Activated effector memory CD4-positive, alpha-beta T cell treated with anti-CD3 and anti-CD28 coated beads, Interleukin-2, amount 50 U/mL, for 16 hours (primary cell): Measurements from ENCODE around the gene ACE.

Source experiments
- DNase-seq: peaks from one replicate; pipeline ENCODE4 v3.0.0-alpha.2; 2020

Gene ACE

DNA sequence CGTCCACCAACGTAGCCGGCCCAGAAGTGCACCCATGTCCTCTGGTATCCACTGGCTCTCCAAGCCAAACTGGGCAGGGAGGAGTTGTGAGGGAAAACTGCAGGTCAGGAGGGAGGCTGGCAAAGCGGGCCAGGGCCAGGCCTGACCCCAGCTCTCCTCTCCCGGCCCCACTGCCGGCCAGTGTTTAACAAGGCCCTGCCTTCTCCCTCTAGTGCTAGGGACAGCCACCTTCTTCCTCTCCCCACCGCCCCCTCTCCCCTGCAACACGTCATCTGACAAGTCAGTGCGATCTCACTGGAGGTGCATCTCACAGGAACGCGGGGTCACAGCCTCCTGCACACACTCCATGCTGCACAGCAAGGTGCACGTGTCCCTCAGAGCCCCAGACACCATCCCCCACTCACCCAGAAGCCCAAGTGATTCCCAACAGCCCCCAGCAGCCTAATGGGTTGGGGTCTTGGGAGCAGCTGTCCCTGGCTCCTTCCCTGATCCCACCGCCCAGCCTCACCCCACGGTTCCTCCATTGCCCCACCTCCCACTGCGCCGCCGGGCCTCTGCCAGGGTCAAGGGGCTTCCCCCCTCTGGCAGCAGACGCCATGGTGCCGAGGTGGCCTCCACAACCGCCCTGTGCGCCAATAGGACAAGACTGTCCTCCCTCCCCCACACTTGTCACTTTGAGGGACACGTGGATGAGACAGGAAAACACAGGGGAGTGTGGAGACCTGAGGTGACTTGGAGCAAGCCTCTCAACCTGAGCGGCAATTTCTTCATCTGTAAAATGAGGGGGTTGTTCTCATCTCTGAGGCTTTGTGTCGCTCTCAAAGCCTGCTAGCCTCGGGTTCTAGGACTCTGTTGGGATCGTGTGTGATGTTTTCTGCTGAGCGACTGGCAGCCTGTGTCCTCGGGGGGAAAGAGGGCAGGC, 1.1 kb upstream of the ACE start:
- no peak for DNase-seq

DNA sequence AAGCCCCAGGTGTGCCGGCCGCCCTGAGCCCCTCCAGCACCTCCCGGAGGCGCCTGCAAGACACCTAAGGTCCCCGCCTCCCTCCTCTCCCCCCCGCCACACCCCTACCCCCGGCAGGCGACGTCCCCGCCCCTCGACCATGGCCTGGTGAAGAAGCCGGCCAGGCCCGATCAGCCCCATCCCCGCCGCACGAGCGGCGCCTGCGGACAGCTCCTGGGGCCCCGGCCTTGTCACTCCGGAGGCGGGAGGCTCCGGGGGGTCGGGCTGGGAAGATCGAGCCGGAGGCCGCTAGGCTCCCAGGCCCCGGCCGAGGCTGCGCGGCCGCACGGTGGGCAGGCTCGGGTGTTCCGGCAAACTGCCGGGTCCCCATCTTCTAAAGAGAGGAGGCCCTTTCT, 405 bp upstream of the ACE start:
- DNase-seq, result no peak

DNA sequence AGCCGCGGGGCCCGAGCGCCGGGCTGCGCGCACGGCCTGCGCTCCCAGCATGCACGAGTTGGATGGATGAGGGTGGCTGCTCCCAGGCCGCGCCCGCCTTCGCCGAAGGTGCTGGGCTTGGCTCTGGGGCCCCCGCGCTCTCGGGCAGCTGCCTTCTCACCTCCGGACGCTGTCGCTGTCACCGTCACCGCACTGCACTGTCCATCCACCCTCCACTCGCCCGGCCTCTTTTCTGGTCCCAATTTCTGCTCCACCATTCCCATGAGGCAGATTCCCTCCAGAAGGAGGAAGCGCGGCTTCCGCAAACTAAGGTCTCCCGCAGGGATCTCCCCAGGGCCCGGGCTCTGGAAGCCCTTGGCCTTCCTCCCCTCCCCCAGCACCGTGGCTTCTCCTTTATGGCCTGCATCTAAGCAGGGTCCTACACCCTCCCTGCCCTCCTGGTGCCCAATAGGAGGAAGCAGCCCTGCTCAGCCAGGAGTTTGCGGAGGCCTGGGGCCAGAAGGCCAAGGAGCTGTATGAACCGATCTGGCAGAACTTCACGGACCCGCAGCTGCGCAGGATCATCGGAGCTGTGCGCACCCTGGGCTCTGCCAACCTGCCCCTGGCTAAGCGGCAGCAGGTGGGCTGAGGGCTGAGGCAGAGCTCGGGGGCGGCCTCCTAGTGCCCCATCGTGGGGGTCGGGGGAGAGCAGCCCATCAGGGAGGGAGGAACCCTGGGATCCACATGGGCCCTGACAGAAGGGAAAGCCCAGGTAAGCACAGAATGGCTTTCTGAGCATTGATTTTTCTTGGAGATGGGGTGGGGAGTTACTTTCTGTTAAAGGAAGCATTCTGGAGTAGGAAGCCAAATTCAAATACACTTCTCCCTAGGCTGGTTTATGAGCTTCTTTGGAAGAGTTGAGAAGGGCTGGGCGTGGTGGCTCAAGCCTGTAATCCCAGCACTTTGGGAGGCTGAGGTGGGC, 899 bp downstream of the ACE start:
- DNase-seq, result no peak

DNA sequence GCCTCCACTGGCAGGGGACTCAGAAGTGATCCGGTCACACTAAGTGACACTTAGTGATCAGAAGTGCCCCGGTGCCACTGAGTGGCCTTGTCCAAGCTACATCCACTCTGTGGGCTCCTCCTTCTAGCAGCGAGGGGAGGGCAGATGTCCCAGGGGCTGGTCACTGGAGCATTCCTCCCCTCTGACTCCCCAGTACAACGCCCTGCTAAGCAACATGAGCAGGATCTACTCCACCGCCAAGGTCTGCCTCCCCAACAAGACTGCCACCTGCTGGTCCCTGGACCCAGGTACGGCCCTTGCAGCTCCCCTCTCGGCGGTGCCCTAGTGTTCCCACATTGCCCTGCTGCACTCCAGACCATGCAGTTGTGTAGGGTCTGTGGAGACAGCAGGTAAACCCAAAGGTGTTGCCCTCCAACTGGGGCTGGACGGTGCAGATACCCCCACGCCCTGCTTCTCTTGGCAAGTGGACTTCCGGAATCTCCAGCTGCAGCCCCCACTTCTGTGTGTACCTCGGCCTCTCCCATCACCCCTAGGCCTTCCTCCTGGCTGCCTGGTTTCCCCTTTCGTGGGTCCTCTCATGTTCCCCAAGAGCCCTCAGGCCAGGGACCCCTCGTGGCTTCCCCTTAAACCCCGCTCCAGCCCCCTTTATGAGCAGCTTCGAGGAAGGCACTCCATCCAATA, 2.1 kb downstream of the ACE start:
- peak; percentile 91 for DNase-seq

DNA sequence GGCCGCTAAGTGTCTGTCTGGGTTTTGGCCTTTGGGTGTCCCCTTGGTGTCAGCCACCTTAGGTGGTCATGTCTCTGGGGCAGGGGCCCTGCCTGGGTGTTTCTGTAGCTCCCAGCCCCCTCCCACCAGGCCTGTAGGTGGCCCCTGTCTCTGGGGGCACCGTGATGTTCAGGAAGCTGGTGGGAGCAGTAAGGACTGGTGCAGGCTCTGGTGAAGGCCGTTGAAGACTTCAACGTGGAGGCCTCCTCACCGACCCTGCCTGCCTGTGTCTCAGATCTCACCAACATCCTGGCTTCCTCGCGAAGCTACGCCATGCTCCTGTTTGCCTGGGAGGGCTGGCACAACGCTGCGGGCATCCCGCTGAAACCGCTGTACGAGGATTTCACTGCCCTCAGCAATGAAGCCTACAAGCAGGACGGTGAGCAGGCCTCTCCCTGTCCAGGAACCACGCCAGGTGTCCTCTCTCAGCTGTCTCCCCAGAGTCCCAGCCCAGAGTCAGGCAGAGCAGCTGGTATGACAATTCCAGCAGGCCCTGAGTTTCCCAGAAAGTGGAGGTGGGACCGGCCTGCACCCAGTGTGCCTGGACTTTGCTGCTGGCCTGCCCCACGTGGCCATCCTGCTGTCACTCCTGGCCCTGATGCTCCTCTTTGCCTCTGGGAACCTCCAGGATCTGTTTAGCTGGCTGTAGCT, 2.8 kb downstream of the ACE start:
- no peak for DNase-seq

DNA sequence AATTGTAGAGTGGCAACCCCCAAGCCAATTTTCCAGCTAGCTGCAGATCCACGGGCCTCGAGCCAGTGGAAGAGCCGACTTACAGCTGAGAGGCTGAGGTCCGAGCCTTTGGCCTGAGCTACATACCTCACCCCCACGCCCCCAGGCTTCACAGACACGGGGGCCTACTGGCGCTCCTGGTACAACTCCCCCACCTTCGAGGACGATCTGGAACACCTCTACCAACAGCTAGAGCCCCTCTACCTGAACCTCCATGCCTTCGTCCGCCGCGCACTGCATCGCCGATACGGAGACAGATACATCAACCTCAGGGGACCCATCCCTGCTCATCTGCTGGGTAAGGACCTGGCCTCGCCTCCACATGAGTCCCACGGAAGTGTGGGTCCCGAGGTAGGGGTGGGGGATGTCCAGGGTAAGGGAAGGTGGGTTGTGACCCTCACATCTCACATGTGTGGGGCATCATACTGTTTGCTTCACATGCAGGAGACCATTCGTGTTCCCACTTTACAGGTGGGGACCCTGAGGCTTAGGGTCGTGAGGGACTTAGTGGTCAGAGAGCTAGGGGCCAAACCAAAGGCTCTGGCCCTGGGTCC, 3.4 kb downstream of the ACE start:
- no peak for DNase-seq

DNA sequence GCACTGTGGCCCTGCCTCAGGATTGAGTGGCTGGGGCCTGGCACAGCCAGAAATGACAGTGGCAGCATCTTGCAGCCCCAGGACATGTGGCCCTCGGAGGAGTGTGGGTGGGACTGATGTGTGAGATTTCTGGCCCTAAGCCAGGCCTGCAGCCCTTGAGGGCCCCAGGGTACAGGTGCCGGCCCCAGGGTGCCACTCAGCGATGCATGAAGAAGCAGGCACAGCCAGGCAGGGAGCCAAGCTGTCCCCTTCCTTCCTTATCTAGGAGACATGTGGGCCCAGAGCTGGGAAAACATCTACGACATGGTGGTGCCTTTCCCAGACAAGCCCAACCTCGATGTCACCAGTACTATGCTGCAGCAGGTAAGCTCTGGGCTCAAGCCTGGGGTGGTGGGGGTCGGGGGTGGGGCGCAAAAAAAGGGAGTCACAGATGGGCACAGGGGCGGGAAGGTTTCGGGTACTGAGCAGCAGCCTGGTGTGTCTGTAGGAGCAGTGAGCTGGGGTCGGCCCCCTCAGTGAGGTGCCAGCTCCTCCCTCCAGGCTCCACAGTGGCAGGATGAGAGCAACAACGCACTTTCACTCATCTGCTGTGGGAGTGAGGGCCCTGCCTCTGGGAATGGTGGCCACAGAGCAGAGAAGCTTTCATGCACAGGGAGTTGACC, 4.1 kb downstream of the ACE start:
- no peak for DNase-seq

DNA sequence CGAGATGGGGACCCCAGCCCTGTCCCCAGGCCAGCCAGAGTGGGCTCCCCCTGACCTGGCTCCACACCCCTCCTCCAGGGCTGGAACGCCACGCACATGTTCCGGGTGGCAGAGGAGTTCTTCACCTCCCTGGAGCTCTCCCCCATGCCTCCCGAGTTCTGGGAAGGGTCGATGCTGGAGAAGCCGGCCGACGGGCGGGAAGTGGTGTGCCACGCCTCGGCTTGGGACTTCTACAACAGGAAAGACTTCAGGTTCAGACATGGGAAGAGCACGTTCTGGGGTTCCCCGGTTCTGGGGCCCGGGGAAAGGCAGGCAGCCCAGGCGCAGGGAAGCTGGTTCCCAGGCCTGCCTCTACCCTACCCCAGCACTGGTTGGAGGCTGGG, 4.6 kb downstream of the ACE start:
- DNase-seq, result no peak

DNA sequence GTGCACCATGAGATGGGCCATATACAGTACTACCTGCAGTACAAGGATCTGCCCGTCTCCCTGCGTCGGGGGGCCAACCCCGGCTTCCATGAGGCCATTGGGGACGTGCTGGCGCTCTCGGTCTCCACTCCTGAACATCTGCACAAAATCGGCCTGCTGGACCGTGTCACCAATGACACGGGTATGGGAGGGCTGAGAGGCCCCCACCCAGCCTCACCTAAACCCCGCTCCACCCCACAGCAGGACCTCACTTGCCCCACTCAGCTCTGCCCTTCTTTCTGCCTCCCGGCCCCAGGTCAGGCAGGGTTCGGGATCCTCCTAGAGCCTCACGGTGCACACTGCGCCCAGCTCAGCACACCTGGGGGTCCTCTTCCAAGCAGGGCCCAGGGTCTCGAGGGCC, 5.6 kb downstream of the ACE start:
- no peak for DNase-seq

DNA sequence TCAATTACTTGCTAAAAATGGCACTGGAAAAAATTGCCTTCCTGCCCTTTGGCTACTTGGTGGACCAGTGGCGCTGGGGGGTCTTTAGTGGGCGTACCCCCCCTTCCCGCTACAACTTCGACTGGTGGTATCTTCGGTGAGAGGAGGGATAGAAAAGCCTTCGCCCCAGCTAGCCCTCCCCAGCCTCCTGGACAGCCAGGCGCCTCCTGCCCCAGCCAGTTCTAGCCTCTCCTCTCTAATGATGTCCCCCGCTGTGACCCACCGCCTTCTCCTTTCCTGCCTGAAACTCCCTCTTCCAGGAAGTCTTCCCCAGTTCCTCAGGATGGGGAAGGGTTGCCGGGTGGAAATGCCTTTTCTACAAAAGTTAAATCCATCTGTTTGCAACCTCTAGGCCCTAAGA, 6.2 kb downstream of the ACE start:
- DNase-seq, result no peak

DNA sequence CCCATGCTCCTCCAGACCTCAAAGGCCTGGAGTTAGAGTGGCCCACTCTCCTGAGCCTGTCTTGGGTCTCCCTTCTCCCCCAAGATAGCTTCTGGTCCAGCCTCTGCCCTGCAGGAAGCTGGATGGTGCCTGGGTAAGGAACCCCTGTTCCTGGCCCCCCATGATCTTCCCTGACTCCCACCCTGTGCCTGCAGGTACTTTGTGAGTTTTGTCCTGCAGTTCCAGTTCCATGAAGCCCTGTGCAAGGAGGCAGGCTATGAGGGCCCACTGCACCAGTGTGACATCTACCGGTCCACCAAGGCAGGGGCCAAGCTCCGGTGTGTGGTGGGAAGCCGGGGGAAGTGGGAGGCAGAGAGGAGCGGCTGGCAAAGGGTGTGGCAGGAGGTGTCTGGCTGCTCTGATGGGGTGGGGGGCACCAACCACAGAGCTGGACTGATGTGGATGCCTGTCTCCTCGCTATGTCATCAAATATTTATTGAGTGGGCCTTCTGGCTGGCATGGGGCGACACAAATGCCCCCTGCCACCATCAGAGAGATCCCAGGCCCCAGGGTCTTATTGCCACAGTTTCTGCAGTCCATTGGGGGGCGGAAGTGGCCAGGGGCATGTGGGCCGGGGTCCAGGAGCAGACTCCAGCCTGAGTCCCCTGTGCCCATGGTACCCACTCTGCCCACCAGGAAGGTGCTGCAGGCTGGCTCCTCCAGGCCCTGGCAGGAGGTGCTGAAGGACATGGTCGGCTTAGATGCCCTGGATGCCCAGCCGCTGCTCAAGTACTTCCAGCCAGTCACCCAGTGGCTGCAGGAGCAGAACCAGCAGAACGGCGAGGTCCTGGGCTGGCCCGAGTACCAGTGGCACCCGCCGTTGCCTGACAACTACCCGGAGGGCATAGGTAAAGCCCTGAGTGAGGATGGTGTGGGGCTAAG, 7.1 kb downstream of the ACE start:
- no peak for DNase-seq

DNA sequence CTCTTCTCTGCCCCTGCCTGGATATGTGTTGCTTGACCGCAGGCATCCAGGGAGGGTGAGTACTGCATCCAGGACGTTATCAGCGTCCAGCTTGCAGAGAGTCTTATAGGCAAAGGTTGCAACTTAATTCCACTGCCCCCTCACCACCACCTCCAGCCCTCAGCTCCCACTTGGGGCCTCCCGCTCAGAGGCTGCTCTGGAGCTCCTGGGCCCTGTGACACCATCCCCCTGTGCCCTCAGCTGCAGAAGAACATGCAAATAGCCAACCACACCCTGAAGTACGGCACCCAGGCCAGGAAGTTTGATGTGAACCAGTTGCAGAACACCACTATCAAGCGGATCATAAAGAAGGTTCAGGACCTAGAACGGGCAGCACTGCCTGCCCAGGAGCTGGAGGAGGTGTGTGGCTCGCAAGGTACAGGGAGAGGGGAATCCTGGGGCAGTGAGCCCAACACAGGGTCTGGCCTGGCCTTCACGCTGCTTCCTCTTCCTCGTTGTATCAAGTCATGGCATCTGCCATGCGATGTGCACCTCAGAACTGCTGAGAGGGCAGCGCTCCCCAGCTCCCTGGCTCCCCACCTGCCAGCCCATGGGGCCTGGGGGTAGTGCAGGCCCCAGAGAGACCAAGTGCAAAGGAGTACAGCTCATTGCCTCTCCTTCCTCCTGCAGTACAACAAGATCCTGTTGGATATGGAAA, 9.6 kb downstream of the ACE start:
- no peak for DNase-seq

DNA sequence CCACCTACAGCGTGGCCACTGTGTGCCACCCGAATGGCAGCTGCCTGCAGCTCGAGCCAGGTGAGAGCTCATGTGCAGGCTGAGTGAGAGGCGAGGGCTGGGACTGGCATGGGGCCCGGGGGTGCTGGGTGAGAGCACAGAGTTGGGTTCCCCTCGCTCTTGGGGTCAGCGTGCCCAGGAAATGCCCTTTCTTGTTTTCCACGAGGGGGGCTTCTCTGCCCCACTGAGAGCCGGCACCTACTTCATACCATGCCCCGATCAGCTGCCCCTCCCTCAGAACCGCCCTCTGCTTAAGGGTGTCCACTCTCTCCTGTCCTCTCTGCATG, 10.1 kb downstream of the ACE start:
- DNase-seq, result no peak

DNA sequence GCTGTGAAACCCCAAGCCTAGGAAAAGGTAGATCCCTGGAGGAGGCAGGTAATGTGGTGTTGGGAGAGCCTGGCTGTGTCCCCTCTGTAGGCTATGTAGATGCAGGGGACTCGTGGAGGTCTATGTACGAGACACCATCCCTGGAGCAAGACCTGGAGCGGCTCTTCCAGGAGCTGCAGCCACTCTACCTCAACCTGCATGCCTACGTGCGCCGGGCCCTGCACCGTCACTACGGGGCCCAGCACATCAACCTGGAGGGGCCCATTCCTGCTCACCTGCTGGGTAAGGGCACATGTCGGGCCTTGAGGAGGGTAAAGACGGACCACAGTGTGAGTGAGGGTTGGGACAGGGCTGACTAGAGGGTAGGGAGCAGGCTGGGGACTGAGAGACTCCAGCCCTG, 12.0 kb downstream of the ACE start:
- no peak for DNase-seq

DNA sequence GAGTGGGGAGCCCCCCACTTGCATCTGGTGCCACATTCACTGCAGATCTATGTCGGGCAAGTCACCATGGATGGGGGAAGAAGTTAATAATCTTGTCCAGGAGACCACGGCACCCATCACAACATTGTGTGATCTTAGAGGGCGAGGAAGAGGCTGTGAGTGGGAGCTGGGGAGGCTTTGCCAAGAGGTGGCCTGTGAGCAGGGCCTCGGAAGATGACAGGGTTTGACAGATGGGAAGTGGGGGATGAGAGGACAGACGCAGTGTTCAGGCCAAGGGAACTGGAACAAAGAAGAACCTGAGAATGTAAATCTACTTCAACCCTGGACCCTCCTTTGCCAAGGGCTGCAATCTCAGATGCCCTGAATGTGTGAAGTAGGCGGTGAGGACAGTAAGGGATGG, 12.4 kb downstream of the ACE start:
- DNase-seq, result no peak

DNA sequence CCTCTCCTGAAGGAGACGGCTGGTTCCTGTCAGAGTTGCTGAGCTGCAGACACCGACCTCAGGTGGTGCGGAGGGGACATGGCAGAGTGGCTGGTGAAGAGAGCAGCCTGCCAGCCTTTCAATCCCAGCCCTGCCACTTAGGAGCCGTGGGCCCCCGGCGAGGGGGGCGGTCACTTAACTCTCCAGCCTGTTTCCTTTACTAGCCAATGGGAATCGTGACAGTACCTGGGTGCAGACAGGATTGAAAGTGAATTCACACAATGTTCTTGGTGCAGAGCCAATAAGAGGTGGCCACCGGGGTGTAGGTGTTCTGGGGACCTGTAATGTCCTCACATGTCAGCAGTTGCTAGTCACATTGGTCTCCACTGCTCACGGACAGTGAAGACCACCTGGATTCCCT, 13.5 kb downstream of the ACE start:
- no peak for DNase-seq

DNA sequence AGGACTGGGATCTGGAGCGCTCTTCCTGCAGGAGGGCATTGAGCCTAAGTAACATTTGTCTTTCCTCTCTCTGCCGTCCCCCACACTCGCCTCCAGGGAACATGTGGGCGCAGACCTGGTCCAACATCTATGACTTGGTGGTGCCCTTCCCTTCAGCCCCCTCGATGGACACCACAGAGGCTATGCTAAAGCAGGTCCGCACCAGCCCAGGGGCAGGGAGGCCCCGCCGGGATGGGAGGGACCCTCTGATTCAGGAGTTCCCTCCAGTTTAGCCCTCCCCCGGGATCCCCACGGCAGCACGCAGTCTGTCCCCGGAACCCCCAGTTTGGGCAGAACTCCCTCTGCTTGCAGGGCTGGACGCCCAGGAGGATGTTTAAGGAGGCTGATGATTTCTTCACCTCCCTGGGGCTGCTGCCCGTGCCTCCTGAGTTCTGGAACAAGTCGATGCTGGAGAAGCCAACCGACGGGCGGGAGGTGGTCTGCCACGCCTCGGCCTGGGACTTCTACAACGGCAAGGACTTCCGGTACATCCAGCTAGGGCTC, 14.1 kb downstream of the ACE start:
- DNase-seq, result no peak

DNA sequence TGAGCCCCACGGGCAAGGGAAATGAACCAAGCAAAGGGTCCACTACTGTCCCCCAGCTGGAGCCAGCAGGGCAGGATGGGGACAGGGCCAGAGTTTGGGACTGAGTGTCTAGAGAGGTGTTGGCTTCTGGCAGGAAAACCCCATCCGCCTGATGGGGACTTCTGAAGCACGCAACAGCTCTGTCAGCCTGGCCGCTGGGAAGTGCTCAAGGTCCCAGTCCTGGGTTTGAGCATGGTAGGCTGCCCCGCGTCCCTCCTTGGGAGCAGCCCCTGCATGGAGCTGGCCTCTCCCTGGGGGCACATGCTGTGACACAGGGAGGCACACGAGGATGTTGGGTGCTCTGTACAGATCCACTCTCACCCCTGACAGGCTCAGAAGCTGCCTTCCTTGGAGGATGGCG, 14.6 kb downstream of the ACE start:
- DNase-seq, result no peak

DNA sequence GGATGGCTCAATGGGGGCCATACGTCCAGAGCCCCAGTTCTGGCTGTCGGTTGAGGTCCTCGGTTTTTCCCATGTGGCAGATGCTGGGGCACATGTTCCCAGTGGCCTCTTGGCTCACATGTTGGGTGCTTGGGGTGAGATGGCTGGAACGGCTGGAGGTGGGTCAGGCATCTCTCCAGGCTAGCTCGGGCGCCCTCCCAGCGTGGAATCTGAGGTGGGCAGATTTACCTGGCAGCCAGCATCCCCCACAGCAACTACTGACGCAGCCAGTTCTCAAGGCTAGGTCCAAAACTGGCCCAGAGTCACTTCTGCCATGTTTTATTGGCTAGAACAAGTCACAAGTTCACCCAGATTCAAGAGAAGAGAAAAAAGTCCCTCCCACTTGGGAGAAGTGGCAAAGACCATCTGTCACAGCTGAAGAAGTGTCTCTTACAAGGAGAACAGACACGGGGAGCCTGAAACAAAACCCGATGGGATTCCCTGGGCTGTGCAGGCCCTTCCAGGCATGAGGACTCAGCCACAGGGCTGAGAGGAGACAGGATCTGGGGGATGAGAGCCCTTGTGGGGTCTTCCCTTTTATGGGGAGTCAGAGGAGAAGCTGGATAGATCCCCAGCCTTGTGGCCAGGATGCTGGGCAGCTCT, 15.2 kb downstream of the ACE start:
- DNase-seq, result no peak
